Measurements from ENCODE around the gene ATG5.
A peak's percentile ranks its signal among the peaks of the same experiment; 100 is the strongest.

Gene ATG5

GRCh38 chr6:106325336-106326178 lies at the start of gene ATG5:
Gene ATG5 (minus strand): TSS chr6:106325760. CDS start chr6:106316208, 9,552 bp downstream.
- DNase-seq, result peak; percentile 98 to 99 (median 98)

GRCh38 chr6:106373502-106374239 lies 48.1 kb upstream of the ATG5 start:
- DNase-seq, result no peak

GRCh38 chr6:106372838-106373501 lies 47.4 kb upstream of the ATG5 start:
- DNase-seq, result no peak

- no peak for DNase-seq
Observed at GRCh38 chr6:106370639-106371038, 45.1 kb upstream of the ATG5 start.

- DNase-seq, result no peak
Observed at GRCh38 chr6:106369739-106370138, 44.2 kb upstream of the ATG5 start.

GRCh38 chr6:106363401-106364138 lies 38.0 kb upstream of the ATG5 start:
- DNase-seq, result no peak

GRCh38 chr6:106360989-106361430 lies 35.5 kb upstream of the ATG5 start:
- DNase-seq, result peak in 2 of 3 experiments; percentile 62 to 72

- DNase-seq, result peak; percentile 83 to 87 (median 83)
Observed at GRCh38 chr6:106360410-106360988, 34.9 kb upstream of the ATG5 start, which contains the start of gene CRYBG1. Gene CRYBG1 (plus strand): TSS chr6:106360717. CDS start chr6:106360909, 192 bp downstream.

- no peak for DNase-seq
Observed at GRCh38 chr6:106359959-106360409, 34.4 kb upstream of the ATG5 start.

- no peak for DNase-seq
Observed at GRCh38 chr6:106356378-106356777, 30.8 kb upstream of the ATG5 start.

GRCh38 chr6:106347219-106347618 lies 21.7 kb upstream of the ATG5 start:
- peak in 2 of 3 experiments; percentile 37 to 84 for DNase-seq

GRCh38 chr6:106339334-106340029 lies 13.9 kb upstream of the ATG5 start:
- DNase-seq, result peak; percentile 55 to 80 (median 57)

- DNase-seq, result peak; percentile 35 to 79 (median 49)
Observed at GRCh38 chr6:106334646-106335448, 9.3 kb upstream of the ATG5 start.

GRCh38 chr6:106324726-106325335 lies 729 bp downstream of the ATG5 start:
- no peak for DNase-seq

GRCh38 chr6:106321940-106322339 lies 3.6 kb downstream of the ATG5 start:
- DNase-seq, result no peak

GRCh38 chr6:106318851-106319250 lies 6.7 kb downstream of the ATG5 start:
- DNase-seq, result peak in 1 of 3 experiments; percentile 11

- DNase-seq, result no peak
Observed at GRCh38 chr6:106318061-106318460, 7.5 kb downstream of the ATG5 start.

GRCh38 chr6:106316375-106316766 lies 9.2 kb downstream of the ATG5 start:
- no peak for DNase-seq

- DNase-seq, result peak in 2 of 3 experiments; percentile 3 to 79
Observed at GRCh38 chr6:106315765-106316374, 9.7 kb downstream of the ATG5 start.
